Inferior parietal cortex (tissue), 1 donor: ENCODE results near the gene VAPB.
"Not testable (repeated sequence)": the region's sequence is repeated elsewhere in the genome, so short reads cannot be mapped to it uniquely, and the experiment has no call there.

Experiments used
- DNase-seq: peaks from one replicate; pipeline ENCODE4 v3.0.0-alpha.2; 2016; ENCODE audit errors: extremely low spot score

VAPB gene

GRCh38 chr20:58407966-58408557, 19.0 kb downstream of the VAPB start:
- no peak for DNase-seq

- DNase-seq = no peak
Observed at GRCh38 chr20:58408603-58409246, 19.7 kb downstream of the VAPB start.

- not testable (repeated sequence) for DNase-seq
Observed at GRCh38 chr20:58414216-58414615, 25.2 kb downstream of the VAPB start.

GRCh38 chr20:58414786-58415185, 25.8 kb downstream of the VAPB start:
- DNase-seq = not testable (repeated sequence)

- DNase-seq = no peak
Observed at GRCh38 chr20:58416057-58416456, 27.0 kb downstream of the VAPB start.

GRCh38 chr20:58416835-58417234, 27.8 kb downstream of the VAPB start:
- DNase-seq = no peak

GRCh38 chr20:58417438-58417837, 28.4 kb downstream of the VAPB start:
- no peak for DNase-seq

- DNase-seq = no peak
Observed at GRCh38 chr20:58418949-58419748, 30.1 kb downstream of the VAPB start.

- DNase-seq = no peak
Observed at GRCh38 chr20:58420798-58421496, 31.9 kb downstream of the VAPB start.

- no peak for DNase-seq
Observed at GRCh38 chr20:58421497-58421850, 32.4 kb downstream of the VAPB start.

- DNase-seq = no peak
Observed at GRCh38 chr20:58424218-58424969, 35.4 kb downstream of the VAPB start.

- DNase-seq = not testable (repeated sequence)
Observed at GRCh38 chr20:58427571-58427970, 38.5 kb downstream of the VAPB start.

- DNase-seq = no peak
Observed at GRCh38 chr20:58428364-58428763, 39.3 kb downstream of the VAPB start.

- no peak for DNase-seq
Observed at GRCh38 chr20:58429303-58429702, 40.3 kb downstream of the VAPB start.

GRCh38 chr20:58431134-58431533, 42.1 kb downstream of the VAPB start:
- no peak for DNase-seq

GRCh38 chr20:58432186-58432954, 43.3 kb downstream of the VAPB start:
- DNase-seq = no peak

GRCh38 chr20:58433029-58433647, 44.1 kb downstream of the VAPB start:
- no peak for DNase-seq

- no peak for DNase-seq
Observed at GRCh38 chr20:58433759-58434158, 44.7 kb downstream of the VAPB start.

- DNase-seq = no peak
Observed at GRCh38 chr20:58434326-58434725, 45.3 kb downstream of the VAPB start.

GRCh38 chr20:58435237-58435636, 46.2 kb downstream of the VAPB start:
- no peak for DNase-seq
